Inferior parietal cortex (tissue), 1 donor: Measurements from ENCODE around the gene ASB3.
"Not testable (repeated sequence)": the region's sequence is repeated elsewhere in the genome, so short reads cannot be mapped to it uniquely, and the experiment has no call there.

Source experiments
- DNase-seq: peaks from one replicate; pipeline ENCODE4 v3.0.0-alpha.2; 2016; ENCODE audit errors: extremely low spot score

The ASB3 gene, protein sequence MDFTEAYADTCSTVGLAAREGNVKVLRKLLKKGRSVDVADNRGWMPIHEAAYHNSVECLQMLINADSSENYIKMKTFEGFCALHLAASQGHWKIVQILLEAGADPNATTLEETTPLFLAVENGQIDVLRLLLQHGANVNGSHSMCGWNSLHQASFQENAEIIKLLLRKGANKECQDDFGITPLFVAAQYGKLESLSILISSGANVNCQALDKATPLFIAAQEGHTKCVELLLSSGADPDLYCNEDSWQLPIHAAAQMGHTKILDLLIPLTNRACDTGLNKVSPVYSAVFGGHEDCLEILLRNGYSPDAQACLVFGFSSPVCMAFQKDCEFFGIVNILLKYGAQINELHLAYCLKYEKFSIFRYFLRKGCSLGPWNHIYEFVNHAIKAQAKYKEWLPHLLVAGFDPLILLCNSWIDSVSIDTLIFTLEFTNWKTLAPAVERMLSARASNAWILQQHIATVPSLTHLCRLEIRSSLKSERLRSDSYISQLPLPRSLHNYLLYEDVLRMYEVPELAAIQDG

DNA sequence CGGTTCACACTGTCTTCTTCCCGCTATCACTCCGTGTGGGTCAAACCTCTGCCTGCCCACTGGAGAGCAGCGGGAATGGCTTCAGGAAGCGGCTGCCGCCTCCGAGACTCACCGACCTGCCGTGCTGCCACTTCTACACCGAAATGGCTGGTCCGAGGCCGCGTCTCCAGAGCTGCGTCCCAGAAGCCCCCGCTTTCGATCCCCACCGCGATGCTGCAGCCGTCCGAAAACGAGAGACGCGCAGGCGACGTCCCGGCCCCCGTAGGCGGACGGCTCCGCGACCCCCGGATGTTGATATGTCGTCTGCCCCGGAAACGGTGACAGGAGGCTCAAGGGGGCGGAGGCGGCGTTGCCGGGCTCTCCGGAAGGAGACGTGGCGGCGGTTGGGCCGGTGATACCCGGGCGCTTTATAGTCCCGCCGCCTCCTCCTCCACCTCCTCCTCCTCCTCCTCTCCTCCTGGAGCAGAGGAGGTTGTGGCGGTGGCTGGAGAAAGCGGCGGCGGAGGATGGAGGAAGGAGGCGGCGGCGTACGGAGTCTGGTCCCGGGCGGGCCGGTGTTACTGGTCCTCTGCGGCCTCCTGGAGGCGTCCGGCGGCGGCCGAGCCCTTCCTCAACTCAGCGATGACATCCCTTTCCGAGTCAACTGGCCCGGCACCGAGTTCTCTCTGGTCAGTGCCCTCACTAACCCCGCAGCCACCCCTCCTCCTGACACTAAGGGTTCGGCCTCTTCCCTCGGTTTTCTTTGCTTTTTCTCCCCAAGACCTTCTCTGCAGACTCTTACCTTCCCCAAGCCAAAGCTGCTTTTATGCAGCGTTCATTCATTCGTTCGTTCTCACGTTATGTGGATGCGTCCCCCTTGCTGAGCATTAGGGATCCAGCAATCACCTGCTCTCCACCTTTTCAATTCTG lies at the start of gene ASB3, which contains the start of gene ERLEC1:
Gene ASB3 (minus strand): TSS at position 249 of the 909 bp plus-strand sequence. CDS start 21,381 bp downstream, outside the sequence.
Gene ERLEC1 (plus strand): TSS at position 340 of the 909 bp plus-strand sequence. CDS start 167 bp downstream, at position 507.
- DNase-seq = peak; percentile 92

DNA sequence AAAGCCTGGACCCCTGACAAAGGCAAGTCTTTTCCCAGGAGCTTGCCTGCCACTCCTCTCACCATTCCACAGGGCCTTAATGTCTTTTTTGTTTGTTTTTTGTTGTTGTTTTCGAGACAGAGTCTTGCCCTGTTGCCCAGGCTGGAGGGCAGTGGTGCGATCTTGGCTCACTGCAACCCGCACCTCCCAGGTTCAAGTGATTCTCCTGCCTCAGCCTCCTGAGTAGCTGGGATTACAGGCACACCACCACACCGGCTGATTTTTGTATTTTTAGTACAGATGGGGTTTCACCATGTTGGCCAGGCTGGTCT lies 43.2 kb upstream of the ASB3 start:
- not testable (repeated sequence) for DNase-seq

DNA sequence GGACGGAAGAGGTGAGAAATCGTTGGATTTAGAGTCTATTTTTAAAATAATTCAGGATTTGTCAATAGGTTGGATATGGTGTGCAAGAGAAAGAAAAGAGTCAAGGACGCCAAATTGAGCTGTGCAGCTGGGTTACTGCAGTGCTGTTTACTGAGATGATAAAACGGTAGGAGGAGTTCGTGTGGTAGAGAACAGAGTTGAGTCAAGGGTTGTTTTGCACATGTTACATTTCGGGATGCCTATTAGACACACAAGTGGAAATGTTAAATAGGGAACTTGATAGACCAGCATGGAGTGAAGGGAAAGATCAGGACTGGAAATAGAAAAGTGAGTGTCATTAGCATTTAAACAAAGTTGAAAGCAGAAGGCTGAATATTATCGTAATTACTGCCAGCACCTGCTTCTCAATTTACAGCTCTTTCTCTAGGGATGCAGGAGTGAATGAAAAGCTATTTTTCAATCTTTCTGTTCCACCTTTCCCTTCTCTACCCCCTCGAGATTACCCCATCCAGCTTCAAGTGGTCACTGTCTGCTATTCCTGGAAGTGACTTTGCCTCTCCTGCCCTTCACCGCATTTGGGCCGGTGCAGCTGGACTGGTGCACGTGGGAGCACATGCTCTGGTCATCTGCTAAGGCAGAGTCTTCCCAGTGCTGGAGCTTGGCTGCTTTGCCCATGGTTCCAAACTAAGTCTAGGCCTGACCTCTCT lies 42.7 kb upstream of the ASB3 start:
- DNase-seq = no peak

DNA sequence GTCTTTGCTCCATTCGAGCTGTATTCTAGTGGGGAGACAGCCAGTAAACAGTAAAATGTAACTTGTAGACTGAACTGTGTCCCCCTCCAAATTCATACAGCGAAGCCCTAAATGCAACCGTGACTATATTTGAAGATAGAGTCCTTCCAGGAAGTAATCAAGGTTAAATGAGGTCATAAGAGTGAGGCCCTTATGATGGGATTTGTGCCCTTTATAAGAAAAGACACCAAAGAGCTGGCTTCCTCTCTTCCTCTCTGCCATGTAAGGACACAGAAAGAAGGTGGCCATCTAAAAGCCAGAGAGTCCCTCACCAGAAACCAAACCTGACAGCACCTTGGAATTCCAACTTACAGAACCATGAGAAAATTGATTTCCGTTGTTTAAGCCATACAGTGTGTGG lies 41.6 kb upstream of the ASB3 start:
- no peak for DNase-seq

DNA sequence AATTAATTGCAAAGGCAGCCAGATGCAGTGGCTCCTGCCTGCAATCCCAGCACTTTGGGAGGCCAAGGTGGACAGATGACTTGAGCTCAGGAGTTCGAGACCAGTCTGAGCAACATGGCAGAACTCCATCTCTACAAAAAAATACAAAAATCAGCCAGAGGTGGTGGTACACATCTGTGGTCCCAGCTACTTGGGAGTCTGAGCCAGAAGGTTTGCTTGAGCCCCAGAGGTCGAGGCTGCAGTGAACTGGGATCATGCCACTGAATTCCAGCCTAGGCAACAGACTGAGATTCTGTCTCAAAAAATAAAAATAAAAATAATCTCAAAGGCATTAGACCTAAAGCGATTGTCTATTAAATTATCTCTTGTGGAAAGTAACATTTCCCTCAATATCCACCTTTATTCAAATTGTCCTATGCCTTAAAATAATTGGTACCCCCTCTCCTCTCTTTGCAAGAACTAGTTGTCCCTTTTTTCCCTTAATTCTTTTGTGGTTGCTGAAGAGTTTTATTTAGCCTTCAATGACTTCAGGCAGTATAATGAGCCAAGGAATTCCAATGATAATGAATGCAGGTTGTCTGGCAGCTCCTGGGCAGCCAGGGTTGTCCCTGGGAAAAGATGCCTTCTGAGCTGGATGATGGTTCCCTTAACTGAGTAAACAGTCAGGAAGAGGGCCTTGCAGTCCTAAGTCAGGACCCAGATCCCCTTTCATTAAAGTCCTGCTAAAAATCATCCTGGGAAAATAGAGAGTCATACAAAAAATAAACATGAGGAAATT lies 40.8 kb upstream of the ASB3 start:
- DNase-seq = no peak

DNA sequence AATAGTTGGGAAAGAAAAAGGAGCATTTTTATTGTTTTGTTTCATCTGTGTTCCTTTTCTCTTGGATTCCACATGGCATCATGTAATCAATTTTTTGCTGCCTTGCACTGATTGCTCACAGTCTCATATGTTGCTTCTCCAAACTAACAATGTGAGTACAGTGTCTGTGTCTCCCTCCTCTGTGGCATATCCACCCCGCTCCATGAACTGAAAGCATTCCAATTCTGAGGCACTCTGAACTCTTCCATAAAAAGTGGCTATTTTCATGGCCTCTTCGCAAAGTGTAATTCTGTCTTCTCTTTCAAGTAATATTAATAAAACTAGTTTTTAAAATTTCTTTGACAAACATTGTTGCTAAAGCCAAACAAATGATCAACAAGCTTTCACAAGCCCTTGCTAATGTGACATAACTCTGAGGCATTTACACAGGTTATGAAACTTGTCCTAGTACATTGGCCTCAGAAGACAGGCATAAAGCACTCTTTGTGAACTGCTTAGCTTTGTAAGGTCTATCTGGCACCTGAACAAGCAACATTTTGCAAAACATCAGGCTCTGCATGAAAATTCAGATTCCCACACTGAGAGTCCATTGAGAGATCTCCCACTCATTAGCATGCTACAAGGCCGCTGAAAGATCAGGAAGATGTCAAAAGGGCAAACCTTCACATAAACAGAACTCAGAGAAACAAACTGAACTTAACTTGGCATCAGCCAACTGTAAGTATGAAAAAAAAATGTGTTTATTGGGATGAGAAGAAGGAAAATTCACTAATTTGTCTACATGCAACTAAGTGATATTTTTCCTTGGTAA lies 40.0 kb upstream of the ASB3 start:
- peak; percentile 49 for DNase-seq

DNA sequence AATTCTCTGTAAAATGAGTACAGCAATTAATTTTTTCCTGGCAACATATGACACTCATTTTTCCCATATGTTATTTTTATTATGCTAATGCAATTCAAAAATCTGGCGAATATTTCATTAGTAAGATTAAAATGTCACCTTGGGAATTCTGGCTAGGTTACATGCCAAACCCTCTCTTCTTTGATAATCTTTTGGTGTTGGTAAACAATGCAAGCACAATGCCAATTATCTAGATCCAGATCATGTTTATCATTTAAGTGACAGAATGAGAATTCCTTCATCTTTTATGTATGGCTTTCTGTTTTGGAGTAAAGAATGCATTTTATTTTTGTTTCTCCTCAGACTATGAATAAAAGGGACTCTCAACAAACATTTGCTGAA lies 39.3 kb upstream of the ASB3 start:
- no peak for DNase-seq

DNA sequence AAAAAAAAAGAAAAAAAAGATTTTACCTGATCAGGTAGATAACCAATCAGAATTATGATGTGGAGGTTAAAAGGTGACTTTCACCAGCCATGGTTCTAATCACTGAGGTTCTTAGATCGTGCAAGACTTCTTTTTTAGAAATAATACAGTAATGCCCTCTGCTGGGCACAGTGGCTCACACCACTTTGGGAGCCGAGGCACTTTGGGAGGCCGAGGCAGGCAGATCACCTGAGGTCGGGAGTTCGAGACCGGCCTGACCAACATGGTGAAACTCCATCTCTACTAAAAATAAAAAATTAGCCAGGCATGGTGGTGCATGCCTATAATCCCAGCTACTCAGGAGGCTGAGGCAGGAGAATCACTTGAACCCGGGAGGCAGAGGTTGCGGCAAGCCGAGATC lies 36.9 kb upstream of the ASB3 start:
- DNase-seq = not testable (repeated sequence)

DNA sequence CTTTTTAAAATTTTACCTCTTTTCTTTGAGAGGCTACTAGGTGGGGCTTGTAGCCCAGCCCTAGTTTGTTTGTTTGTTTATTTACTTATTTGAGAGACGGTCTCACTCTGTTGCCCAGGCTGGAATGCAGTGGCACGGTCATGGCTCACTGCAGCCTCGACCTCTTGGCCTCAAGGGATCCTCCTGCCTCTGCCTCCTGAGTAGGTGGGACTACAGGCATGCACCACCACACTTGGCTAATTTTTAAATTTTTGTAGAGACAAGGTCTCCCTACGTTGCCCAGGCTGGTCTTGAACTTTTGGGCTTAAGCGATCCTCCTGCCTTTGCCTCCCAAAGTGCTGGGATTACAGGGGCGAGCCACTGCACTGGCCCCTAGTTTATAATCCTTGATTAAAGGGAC lies 35.1 kb upstream of the ASB3 start:
- no peak for DNase-seq

DNA sequence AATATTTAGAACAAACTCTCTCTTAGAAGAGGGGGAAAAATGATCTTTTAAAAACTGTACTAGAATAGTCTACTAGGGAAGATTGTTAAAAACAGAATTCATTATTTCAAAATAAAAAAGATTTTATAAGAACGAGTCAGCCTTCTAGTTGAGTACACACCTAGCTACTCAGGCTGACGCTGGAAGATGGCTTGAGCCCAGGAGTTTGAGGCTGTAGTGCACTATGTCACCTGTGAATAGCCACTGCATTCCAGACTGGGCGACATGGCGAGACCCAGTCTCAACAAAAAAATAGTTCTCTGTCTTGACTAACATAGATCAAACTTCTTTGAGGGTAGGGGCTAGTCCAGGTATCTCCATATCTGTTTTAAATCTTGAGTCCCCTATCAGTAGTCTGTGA lies 34.0 kb upstream of the ASB3 start:
- no peak for DNase-seq

DNA sequence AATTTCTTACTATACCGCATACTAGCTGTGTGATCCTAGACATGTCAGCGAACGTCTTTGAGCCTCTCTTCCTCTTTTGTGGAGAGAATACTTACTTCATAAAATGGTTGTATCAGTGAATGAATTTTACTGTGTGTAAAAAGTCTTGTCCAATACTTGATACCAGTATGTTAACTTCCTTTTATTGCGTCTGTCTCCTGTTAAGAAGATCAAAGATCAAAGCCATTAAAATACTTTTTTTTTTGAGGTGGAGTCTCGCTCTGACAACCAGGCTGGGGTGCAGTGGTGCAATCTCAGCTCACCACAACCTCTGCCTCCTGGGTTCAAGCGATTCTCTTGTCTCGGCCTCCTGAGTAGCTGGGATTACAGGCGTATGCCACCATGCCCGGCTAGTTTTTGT lies 33.3 kb upstream of the ASB3 start:
- DNase-seq = no peak

DNA sequence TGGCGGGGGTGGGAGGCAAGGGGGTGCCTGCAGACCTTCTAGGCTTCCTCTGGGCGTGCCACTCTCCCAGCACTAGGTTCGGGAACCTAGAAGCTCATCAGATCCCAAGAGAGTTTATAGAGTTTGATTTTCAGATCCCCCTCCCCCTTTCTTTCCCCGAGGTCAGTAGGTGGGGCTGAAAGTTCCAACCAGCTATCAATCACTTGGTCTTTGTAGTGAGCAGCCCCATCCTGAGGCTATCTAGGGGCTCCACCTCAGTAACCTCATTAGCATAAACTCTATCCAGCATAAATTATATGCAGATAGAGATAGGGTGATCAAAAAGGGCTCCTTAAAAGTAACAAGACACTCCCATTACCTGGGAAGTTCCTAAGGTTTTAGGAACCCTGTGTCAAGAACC lies 32.9 kb upstream of the ASB3 start:
- DNase-seq = no peak

DNA sequence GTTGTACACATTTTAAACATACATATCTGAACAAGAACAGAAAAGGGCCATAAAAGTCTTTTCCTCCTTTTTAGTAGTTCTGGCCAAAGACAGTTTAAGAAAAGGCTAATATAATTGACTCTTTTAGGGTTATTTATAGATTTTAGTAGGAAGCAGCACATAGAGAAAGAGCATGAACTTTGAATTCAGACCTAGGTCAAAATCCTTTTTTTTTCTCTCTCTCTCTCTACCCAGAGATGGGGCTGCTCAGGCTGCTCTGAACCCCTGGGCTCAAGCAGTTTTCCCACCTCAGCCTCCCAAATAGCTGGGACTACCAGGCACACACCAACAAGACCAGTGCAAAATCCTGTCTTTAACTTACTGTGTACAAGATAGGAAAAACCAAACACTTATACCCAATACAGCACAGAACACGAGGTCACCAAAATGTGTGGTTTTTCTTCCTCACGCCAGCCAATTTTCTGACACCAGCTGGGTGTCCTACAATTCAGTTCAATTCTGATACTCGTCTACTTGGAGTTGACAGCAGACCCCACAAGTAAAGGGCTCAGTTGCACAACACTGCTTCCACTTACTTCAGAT lies 32.2 kb upstream of the ASB3 start:
- DNase-seq = no peak

DNA sequence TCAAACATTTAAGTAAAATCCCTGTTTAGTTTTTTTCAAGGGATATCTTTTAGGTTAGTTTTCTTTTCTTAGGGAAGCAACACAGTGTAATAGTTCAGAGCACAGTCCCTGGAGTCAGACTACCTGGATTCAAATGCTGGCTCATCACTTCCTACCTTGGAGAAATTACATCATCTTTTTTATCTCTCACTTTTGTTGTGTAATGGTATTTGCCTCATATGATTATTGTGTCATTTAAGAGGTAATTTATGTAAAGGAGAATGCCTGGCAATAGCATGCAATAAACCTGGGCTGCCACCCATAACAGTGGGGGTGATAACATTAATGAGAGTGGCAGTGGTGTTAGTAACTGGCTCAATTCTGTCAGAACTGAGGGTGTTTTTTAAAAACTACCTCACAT lies 26.4 kb upstream of the ASB3 start:
- no peak for DNase-seq

DNA sequence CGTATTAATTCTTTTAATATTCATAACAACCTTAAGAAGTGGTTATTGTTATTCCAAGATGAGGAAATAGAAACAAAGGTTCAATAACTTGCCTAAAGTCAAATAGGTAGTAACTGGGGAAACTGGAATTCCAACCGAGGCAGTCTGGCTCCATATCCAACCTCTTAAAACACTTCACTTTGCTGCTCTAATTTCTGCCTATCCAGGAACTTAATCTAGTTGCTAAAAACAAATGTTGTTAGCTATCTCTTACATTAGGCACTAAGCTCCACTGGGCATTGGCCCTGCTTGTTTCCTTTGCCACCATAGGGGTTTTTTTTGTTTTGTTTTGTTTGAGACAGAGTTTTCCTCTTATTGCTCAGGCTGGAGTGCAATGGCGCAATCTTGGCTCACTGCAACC lies 24.8 kb upstream of the ASB3 start:
- no peak for DNase-seq

DNA sequence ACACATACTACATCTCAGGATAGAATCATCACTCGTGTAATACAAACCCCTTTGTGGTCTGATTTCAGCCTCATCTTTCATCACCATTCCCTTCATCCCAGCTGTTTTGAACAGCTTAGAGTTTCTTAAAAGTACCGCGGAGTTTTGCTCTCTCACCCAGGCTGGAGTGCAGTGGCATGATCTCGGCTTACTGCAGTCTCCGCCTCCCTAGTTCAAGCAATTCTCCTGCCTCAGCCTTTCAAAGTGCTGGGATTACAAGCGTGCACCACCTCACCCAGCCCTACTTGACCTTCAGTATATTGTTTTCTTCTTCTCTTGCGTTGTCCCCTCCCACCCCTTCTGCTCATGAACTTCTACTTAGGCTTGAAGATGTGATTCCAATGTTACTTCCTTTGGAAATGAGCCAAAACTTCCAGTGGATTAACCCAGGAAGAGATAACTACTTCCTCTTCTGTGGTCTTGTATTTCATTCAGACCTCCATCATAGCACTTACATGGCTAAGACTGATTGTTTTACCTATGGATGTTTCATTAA lies 15.9 kb upstream of the ASB3 start:
- DNase-seq = no peak

DNA sequence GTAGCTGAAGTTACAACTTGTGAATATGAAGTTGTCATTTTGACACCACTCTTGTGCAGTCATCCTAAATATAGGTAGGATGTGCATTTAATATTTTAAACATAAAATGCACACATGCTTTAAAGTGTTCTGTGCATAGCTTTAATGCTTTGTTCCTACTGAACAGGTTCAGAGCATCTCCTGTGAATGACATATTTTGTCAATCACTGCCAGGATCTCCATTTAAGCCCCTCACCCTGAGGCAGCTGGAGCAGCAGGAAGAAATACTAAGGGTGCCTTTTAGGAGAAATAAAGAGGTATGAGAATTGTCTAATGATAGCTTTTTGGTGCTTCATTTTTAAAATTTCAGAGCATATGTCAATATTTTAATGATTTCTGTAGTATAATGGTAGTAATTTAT lies 14.8 kb upstream of the ASB3 start:
- no peak for DNase-seq

DNA sequence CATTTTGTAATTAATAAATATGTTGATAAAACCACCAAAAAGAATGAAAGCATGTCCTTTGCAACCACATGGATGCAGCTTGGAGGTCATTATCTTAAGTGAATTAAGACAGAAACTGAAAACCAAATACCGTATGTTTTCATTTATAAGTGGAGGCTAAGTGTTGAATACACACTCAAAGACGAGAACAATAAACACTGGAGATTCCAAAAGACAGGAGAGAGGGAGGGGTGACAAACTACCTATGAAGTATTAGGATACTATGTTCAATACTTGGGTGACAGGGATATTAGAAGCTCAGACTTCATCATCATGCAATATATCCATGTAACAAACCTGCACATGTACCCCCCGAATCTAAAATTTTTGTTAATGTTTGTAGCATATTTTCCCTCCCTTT lies 7.1 kb upstream of the ASB3 start:
- no peak for DNase-seq

DNA sequence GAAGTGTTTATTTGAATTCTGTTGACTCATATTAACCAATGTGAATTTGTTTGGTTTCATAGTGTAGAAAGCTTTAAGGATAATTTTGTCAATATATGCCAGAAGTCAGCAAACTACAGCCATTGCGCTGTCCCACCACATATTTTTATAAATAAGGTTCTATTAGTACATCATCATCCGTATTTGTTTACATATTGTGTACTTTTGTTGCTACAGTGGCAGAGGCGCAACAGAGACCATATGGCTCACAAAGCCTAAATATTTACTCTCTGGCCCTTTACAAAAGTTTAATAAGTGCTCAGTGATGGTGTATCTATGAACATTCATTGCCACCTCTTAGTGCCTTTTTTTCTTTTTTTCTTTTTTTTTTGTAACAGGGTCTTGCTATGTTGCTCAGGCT lies 6.5 kb upstream of the ASB3 start:
- no peak for DNase-seq
